CD14-positive monocyte (primary cell): Measurements from ENCODE around the gene CNTFR. TPM values are rescaled to one million over a fixed set of nuclear protein-coding genes. Genes with fewer than 3 reads are reported as not detected.

Experiments
- DNase-seq, 3 donors: peaks; one replicate each; pipeline ENCODE4 v3.0.0-alpha.2; 2011 to 2022
- H2AFZ ChIP-seq: 2 replicates; pipeline ENCODE4 v1.6.0; 2012; ENCODE audit warnings: mild to moderate bottlenecking, low read depth, low read length, inconsistent platforms; ENCODE audit not compliant: insufficient read depth, poor library complexity, severe bottlenecking
- H3K27ac ChIP-seq, 2 donors: 1 replicate in 1 of 2; 2 replicates in 1 of 2; pipeline ENCODE4 v1.5.1; 2012 to 2013; ENCODE audit warnings: low read length in 2 of 2, control low read depth in 1 of 2, inconsistent platforms in 1 of 2, low read depth in 1 of 2, mild to moderate bottlenecking in 1 of 2
- H3K27me3 ChIP-seq, 2 donors: one replicate each; pipeline versions ENCODE4 v1.6.0 to v1.6.1; 2011 to 2013; ENCODE audit warnings: low read length in 2 of 2; ENCODE audit not compliant: control insufficient read depth in 2 of 2, insufficient read depth in 2 of 2
- H3K36me3 ChIP-seq, 2 donors: replicated peaks in 1 of 2; 1 replicate in 1 of 2; 2 replicates in 1 of 2; pipeline versions ENCODE4 v1.5.1 to v1.6.1; 2012 to 2013; ENCODE audit warnings: low read length in 2 of 2, control low read depth in 1 of 2, inconsistent platforms in 1 of 2, mild to moderate bottlenecking in 1 of 2; ENCODE audit not compliant: insufficient read depth in 2 of 2, control insufficient read depth in 1 of 2
- H3K4me1 ChIP-seq, 2 donors: 1 replicate in 1 of 2; 2 replicates in 1 of 2; pipeline versions ENCODE4 v1.5.1 to v1.6.1; 2012 to 2013; ENCODE audit warnings: low read length in 2 of 2, control low read depth in 1 of 2, inconsistent platforms in 1 of 2, mild to moderate bottlenecking in 1 of 2, moderate library complexity in 1 of 2; ENCODE audit not compliant: insufficient read depth in 2 of 2, control insufficient read depth in 1 of 2
- H3K4me2 ChIP-seq: replicated peaks from 2 replicates; pipeline ENCODE3; 2012; ENCODE audit warnings: low read length, moderate library complexity, mild to moderate bottlenecking; ENCODE audit not compliant: poor library complexity, severe bottlenecking; ENCODE audit errors: extremely low read depth
- H3K4me3 ChIP-seq, 3 experiments: fragments of 200-600 bp in 1 of 3; sonication (generic) in 1 of 3; replicated peaks in 1 of 3; 1 replicate in 2 of 3; 2 replicates in 1 of 3; pipeline ENCODE4 v1.5.1; 2011 to 2013; ENCODE audit warnings: low read length in 3 of 3, mild to moderate bottlenecking in 3 of 3, control low read depth in 2 of 3, low read depth in 2 of 3, inconsistent platforms in 1 of 3, moderate library complexity in 1 of 3
- H3K79me2 ChIP-seq: 2 replicates; pipeline ENCODE4 v1.6.0; 2012; ENCODE audit warnings: mild to moderate bottlenecking, control low read depth, inconsistent platforms, low read length, moderate library complexity; ENCODE audit not compliant: insufficient read depth
- H3K9ac ChIP-seq: 2 replicates; pipeline ENCODE4 v1.6.0; 2017; ENCODE audit warnings: low read length, mild to moderate bottlenecking; ENCODE audit not compliant: insufficient read depth, poor library complexity, severe bottlenecking
- H3K9me3 ChIP-seq, 2 donors: replicated peaks in 1 of 2; 1 replicate in 1 of 2; 2 replicates in 1 of 2; pipeline versions ENCODE4 v1.5.1 to v1.6.1; 2012 to 2013; ENCODE audit warnings: low read length in 2 of 2, control low read depth in 1 of 2; ENCODE audit not compliant: control insufficient read depth in 1 of 2, insufficient read depth in 1 of 2
- H4K20me1 ChIP-seq: 2 replicates; pipeline ENCODE4 v1.6.0; 2012; ENCODE audit warnings: mild to moderate bottlenecking, low read length, control low read depth, moderate library complexity; ENCODE audit not compliant: insufficient read depth
- H3K27ac Mint-ChIP-seq, 7 donors: one replicate each; pipeline ENCODE4 v1.8.0; 2020; ENCODE audit warnings: mild to moderate bottlenecking in 7 of 7, mixed read lengths in 7 of 7, moderate library complexity in 6 of 7, inconsistent platforms in 2 of 7
- H3K27me3 Mint-ChIP-seq, 3 donors: one replicate each; pipeline ENCODE4 v1.8.0; 2021 to 2022; ENCODE audit warnings: low read depth in 3 of 3, mild to moderate bottlenecking in 3 of 3, mixed read lengths in 3 of 3, moderate library complexity in 3 of 3, inconsistent platforms in 1 of 3
- H3K36me3 Mint-ChIP-seq, 2 donors: one replicate each; pipeline ENCODE4 v1.8.0; 2020; ENCODE audit warnings: mixed read lengths in 2 of 2, inconsistent platforms in 1 of 2, mild to moderate bottlenecking in 1 of 2
- H3K4me1 Mint-ChIP-seq: one replicate; pipeline ENCODE4 v1.8.0; 2020; ENCODE audit warnings: mild to moderate bottlenecking, mixed read lengths
- H3K4me3 Mint-ChIP-seq, 2 donors: one replicate each; pipeline ENCODE4 v1.8.0; 2020; ENCODE audit warnings: mild to moderate bottlenecking in 2 of 2, mixed read lengths in 2 of 2, moderate library complexity in 1 of 2
- H3K9me3 Mint-ChIP-seq, 7 donors: one replicate each; pipeline ENCODE4 v1.8.0; 2020 to 2022; ENCODE audit warnings: mixed read lengths in 7 of 7, mild to moderate bottlenecking in 6 of 7, moderate library complexity in 6 of 7, inconsistent platforms in 2 of 7
- CTCF ChIP-seq: fragments of 200-600 bp; IDR thresholded peaks from one replicate; pipeline ENCODE4 v1.8.0; 2022; ENCODE audit warnings: antibody characterized with exemption, mild to moderate bottlenecking
- WGBS: methylation state at CpG from one replicate; pipeline ENCODE4 v1.1.5; 2013; ENCODE audit warnings: missing lambda C conversion rate; ENCODE audit not compliant: insufficient coverage; 5-methylcytosine and 5-hydroxymethylcytosine counted together
- intact Hi-C, 2 donors: fragments of 100-400 bp; cut with micrococcal nuclease; formaldehyde crosslinking; loops; one replicate each; pipeline versions ENCODE4 v1.15.0 to v1.15.1; 2023
- polyA plus RNA-seq, 3 donors: library from polyadenylated mRNA; depleted of rRNA in 1 of 3; unstranded in 2 of 3; stranded (reverse) in 1 of 3; fragments of 300-500 nt in 2 of 3; fragments of >200 nt in 1 of 3; fragmentation: Illumina TruSeq in 2 of 3; gene quantifications; 1 replicate in 2 of 3; 2 replicates in 1 of 3; pipeline ENCODE4 v1.2.3, GENCODE V29; 2012 to 2021

The CNTFR gene
- polyA plus RNA-seq, 3 donors: not detected

DNA sequence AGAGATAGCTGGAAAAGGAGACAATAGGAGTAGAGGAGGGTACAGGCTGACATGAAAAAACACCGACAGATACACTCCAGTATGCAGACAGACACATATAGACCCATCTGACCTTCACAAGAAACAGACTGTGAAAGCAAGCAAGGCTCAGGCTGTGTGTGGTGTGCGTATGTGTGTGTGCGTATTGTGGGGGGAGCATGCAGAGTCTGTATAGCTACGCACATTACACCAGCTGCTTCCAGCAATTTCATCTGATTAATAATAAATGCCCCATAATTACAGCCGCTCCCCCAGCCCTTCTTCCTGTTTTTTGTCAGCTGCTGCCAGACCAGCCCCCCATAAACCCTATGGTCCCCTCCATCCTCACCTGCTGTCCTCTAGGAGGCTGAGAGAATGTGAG is 6.7 kb downstream of the CNTFR start:
- H3K27me3 ChIP-seq: peaks cover 44 to 85% of the 10 kb centered on the region in 2 donors
- H3K9me3 ChIP-seq: peaks cover 0 to 31% of the 10 kb centered on the region in 2 donors
- no peak overlapping the region for H3K9ac ChIP-seq
- H3K27ac ChIP-seq: no peak overlapping the region
- peaks cover 68 to 83% (median 73%) of the 10 kb centered on the region in 3 donors for H3K27me3 Mint-ChIP-seq
- peaks cover 0 to 4% (median 0%) of the 10 kb centered on the region in 7 donors for H3K9me3 Mint-ChIP-seq
- no peak for TF ChIP-seq CTCF
- no peak overlapping the region for H3K27ac Mint-ChIP-seq
- intact Hi-C loops: no loop called here
- H3K36me3 ChIP-seq: no peaks in the 10 kb centered on the region
- H2AFZ ChIP-seq: no peak overlapping the region
- H3K36me3 Mint-ChIP-seq: no peaks in the 10 kb centered on the region
- peak overlapping the region in 1 of 2 donors; percentile 20 for H3K4me3 Mint-ChIP-seq
- no CpG with 5 or more reads among the region's 5 CpGs for WGBS
- no peak for DNase-seq
- no peak overlapping the region for H3K4me2 ChIP-seq
- H3K4me1 ChIP-seq: no peaks in the 10 kb centered on the region
- H4K20me1 ChIP-seq: no peaks in the 10 kb centered on the region
- no peak overlapping the region for H3K4me3 ChIP-seq
- H3K4me1 Mint-ChIP-seq: no peaks in the 10 kb centered on the region
- H3K79me2 ChIP-seq: no peaks in the 10 kb centered on the region

DNA sequence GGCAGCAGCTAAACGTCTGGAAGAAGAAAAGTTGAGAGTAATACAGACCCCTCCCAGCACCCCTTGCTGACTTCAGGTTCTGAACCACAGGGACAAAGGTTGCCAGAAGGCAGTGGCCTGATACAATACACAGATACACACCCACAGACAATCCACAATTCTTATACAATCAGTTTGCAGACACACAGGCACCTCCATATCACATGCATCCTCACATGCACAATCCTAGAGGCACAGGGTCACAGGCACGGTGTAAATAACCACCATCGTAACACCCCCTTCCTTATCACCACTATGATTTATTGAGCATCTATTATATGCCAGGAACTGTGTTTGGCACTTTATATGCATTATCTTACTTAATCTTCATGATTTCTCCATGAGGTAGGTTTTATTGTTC is 8.2 kb downstream of the CNTFR start:
- H3K4me3 Mint-ChIP-seq: no peak overlapping the region
- Histone ChIP-seq H3K4me1 (no peaks in the 10 kb centered on the region), H3K4me2 (no peak overlapping the region), H3K27me3 (peaks cover 39 to 84% of the 10 kb centered on the region in 2 donors), H2AFZ (no peak overlapping the region), H3K27ac (no peak overlapping the region), H3K9ac (no peak overlapping the region), H4K20me1 (no peaks in the 10 kb centered on the region), H3K79me2 (no peaks in the 10 kb centered on the region), H3K9me3 (peaks cover 0 to 30% of the 10 kb centered on the region in 2 donors), H3K36me3 (no peaks in the 10 kb centered on the region), H3K4me3 (no peak overlapping the region)
- TF ChIP-seq CTCF: no peak
- intact Hi-C loops: no loop called here
- H3K27ac Mint-ChIP-seq: no peak overlapping the region
- no CpG with 5 or more reads among the region's 3 CpGs for WGBS
- H3K4me1 Mint-ChIP-seq: peaks cover 2% of the 10 kb centered on the region
- no peak for DNase-seq
- peaks cover 0 to 7% (median 3%) of the 10 kb centered on the region in 7 donors for H3K9me3 Mint-ChIP-seq
- peaks cover 0 to 1% of the 10 kb centered on the region in 2 donors for H3K36me3 Mint-ChIP-seq
- peaks cover 67 to 82% (median 72%) of the 10 kb centered on the region in 3 donors for H3K27me3 Mint-ChIP-seq
